Osteocyte (in vitro differentiated cells): ENCODE results near the gene DHX34. TPM values are rescaled to one million over a fixed set of nuclear protein-coding genes. Genes with fewer than 3 reads are reported as not detected.

Experiments
- DNase-seq: peaks from one replicate; pipeline ENCODE4 v3.0.0; 2021; ENCODE audit warnings: mixed read lengths; ENCODE audit not compliant: unreplicated experiment; ENCODE audit errors: extremely low spot score
- H3K27ac Mint-ChIP-seq: one replicate; pipeline ENCODE4 v1.8.0; 2021; ENCODE audit warnings: mild to moderate bottlenecking, mixed read lengths; ENCODE audit not compliant: unreplicated experiment
- H3K27me3 Mint-ChIP-seq: one replicate; pipeline ENCODE4 v1.8.0; 2021; ENCODE audit warnings: mixed read lengths; ENCODE audit not compliant: unreplicated experiment
- H3K36me3 Mint-ChIP-seq: one replicate; pipeline ENCODE4 v1.8.0; 2021; ENCODE audit warnings: mixed read lengths; ENCODE audit not compliant: unreplicated experiment
- H3K4me1 Mint-ChIP-seq: one replicate; pipeline ENCODE4 v1.8.0; 2021; ENCODE audit warnings: mixed read lengths; ENCODE audit not compliant: unreplicated experiment
- H3K4me3 Mint-ChIP-seq: one replicate; pipeline ENCODE4 v1.8.0; 2021; ENCODE audit warnings: mild to moderate bottlenecking, moderate library complexity, mixed read lengths; ENCODE audit not compliant: unreplicated experiment
- H3K9me3 Mint-ChIP-seq: one replicate; pipeline ENCODE4 v1.8.0; 2021; ENCODE audit warnings: mixed read lengths; ENCODE audit not compliant: unreplicated experiment
- CTCF ChIP-seq: fragments of 200-600 bp; sonication (generic); IDR thresholded peaks from 2 replicates; pipeline ENCODE4 v1.5.0; 2021; ENCODE audit warnings: antibody characterized with exemption, mild to moderate bottlenecking, moderate library complexity
- total RNA-seq: library from RNA; stranded (reverse); gene quantifications from 2 replicates; pipeline ENCODE4 v1.2.1, GENCODE V29; 2021

DHX34 gene
- total RNA-seq, 1 donor from 2014 or later: 17.5 TPM

GRCh38 chr19:47370045-47370611 is 21.0 kb downstream of the DHX34 start:
- H3K27me3 Mint-ChIP-seq: no peaks in the 10 kb centered on the region
- no peak for DNase-seq
- peaks cover 18% of the 10 kb centered on the region for H3K36me3 Mint-ChIP-seq
- peak overlapping the region; percentile 45 for H3K27ac Mint-ChIP-seq
- peaks cover 13% of the 10 kb centered on the region for H3K4me1 Mint-ChIP-seq
- no peak overlapping the region for H3K4me3 Mint-ChIP-seq
- TF ChIP-seq CTCF: no peak
- no peaks in the 10 kb centered on the region for H3K9me3 Mint-ChIP-seq

DNA sequence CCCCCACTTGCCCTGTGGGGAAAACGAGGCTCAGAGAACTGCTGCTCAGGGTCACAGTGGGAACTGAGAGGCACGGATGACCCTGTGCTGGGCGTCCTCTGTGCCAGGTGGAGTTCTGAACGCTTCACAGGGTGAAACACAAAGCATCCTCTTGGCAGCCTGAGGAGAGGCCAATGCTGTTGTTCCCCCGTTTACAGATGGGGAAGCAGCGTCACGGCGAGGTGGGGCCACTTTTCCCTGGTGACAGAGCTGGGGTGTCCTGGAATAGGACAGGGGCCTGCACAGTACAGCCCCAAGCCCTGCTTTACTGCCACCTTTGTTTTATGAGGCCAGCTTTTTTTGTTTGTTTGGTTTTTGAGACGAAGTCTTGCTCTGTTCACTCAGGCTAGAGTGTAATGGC is 22.1 kb downstream of the DHX34 start:
- H3K36me3 Mint-ChIP-seq: peaks cover 20% of the 10 kb centered on the region
- peaks cover 13% of the 10 kb centered on the region for H3K4me1 Mint-ChIP-seq
- no peak overlapping the region for H3K27ac Mint-ChIP-seq
- DNase-seq: no peak
- no peaks in the 10 kb centered on the region for H3K9me3 Mint-ChIP-seq
- TF ChIP-seq CTCF: no peak
- no peaks in the 10 kb centered on the region for H3K27me3 Mint-ChIP-seq
- no peak overlapping the region for H3K4me3 Mint-ChIP-seq

DNA sequence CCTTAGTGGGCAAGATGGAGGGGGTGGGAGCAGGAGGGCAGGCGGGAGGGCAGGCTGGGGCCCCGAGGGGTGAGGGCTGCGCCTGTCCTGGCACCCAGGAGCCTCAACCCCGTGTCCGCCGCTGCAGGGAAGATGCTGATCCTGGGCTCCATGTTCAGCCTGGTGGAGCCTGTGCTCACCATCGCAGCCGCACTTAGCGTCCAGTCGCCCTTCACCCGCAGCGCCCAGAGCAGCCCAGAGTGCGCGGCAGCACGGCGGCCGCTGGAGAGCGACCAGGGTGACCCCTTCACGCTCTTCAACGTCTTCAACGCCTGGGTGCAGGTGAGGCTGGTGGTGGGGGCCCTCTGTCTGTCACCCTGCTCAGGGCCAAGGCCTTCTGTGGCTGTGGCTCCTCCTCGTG is 23.5 kb downstream of the DHX34 start:
- TF ChIP-seq CTCF: no peak
- H3K36me3 Mint-ChIP-seq: peaks cover 19% of the 10 kb centered on the region
- no peaks in the 10 kb centered on the region for H3K9me3 Mint-ChIP-seq
- no peak overlapping the region for H3K4me3 Mint-ChIP-seq
- H3K27me3 Mint-ChIP-seq: no peaks in the 10 kb centered on the region
- no peak overlapping the region for H3K27ac Mint-ChIP-seq
- peaks cover 13% of the 10 kb centered on the region for H3K4me1 Mint-ChIP-seq
- no peak for DNase-seq

DNA sequence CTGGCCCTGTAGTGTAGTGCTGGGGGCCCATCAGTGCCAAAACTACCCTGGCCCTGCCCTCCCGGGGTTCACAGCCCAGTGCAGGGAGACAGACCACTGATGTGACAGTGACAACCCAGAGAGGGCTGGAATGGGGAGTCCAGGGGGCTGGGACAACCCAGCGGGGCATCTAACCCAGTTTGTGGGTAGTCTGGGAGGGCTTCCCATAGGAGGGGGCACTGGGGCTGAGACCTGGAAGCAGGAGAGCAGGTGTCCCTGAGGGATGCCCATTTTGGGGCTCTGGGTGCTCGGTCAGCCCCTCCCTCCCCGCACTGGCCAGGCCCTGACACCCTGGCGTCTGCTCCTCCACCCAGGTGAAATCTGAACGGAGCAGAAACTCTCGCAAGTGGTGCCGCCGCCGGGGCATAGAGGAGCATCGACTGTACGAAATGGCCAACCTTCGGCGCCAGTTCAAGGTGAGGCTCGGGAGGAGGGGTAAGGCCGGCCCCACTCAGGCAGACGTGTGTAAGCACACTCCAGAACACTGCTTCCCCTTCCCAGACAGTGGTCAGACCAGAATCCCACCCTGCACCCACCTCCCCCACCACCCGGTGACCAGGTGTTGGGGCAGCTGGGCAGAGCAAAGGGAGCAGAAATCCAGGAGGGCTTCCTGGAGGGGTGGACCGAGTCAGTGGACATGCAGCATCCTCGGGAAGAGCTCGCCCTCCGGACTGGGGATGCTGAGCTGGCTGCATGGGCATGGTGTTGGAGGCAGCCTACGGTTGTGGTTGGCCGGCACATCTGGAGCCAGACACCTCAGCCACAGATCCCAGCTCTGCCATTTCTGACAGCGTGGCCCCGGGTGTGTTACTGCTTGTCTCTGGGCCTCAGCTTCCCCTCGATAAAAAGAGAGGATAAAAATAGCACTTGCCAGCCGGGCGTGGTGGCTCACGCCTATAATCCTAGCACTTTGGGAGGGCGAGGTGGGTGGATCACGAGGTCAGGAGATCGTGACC is 24.4 kb downstream of the DHX34 start:
- Mint-ChIP-seq H3K27me3 (no peaks in the 10 kb centered on the region), H3K9me3 (no peaks in the 10 kb centered on the region), H3K4me1 (peaks cover 13% of the 10 kb centered on the region), H3K27ac (no peak overlapping the region), H3K36me3 (peaks cover 19% of the 10 kb centered on the region), H3K4me3 (no peak overlapping the region)
- TF ChIP-seq CTCF: no peak
- no peak for DNase-seq
